Activated CD8-positive, alpha-beta memory T cell treated with anti-CD3 and anti-CD28 coated beads, Interleukin-2, amount 10 ng/mL, durations not matched to agents 7 days and 5 days (primary cell): ENCODE measurements around the gene UBIAD1. TPM values are rescaled to one million over a fixed set of nuclear protein-coding genes. Genes with fewer than 3 reads are reported as not detected.

Experiments
- total RNA-seq, 2 experiments: library from RNA; stranded (reverse); gene quantifications; one replicate each; pipeline ENCODE4 v1.2.3, GENCODE V29; 2021

The UBIAD1 gene
- total RNA-seq, 2 experiments from 2014 or later = 21.9 to 25.9 TPM

Other genes with a start within 250 kb of the UBIAD1 start
- not detected for gene MASP2, start 226.0 kb upstream of the UBIAD1 start, total RNA-seq
- 100 to 1,000 TPM; 136 to 150 TPM for gene SRM, start 213.2 kb upstream of the UBIAD1 start, total RNA-seq
- 100 to 1,000 TPM; 103 to 104 TPM for gene EXOSC10, start 173.3 kb upstream of the UBIAD1 start, total RNA-seq
- gene ANGPTL7, start 83.8 kb upstream of the UBIAD1 start, total RNA-seq = not detected
- gene MTOR, start 10.6 kb upstream of the UBIAD1 start, total RNA-seq = 10 to 100 TPM; 50.1 to 52.0 TPM
- under 1 TPM; 0.35 to 0.54 TPM for gene DISP3, start 206.0 kb downstream of the UBIAD1 start, total RNA-seq